GM12878 (cell line): ENCODE data around the gene C1orf50. TPM values are rescaled to one million over a fixed set of nuclear protein-coding genes. Genes with fewer than 3 reads are reported as not detected.
A peak's percentile ranks its signal among the peaks of the same experiment; 100 is the strongest.

Source experiments
- ATF3 ChIP-seq: IDR thresholded peaks from 2 replicates; pipeline ENCODE4 v1.6.1; 2011; ENCODE audit warnings: low read depth, mild to moderate bottlenecking, low read length, moderate library complexity, borderline replicate concordance; ENCODE audit errors: extremely low read depth
- BACH1 ChIP-seq: fragments of 450-650 bp; IDR thresholded peaks from 2 replicates; pipeline ENCODE4 v1.6.1; 2017; ENCODE audit warnings: mild to moderate bottlenecking, borderline replicate concordance
- BHLHE40 ChIP-seq, 2 experiments: fragments of 450-650 bp in 1 of 2; IDR thresholded peaks; 2 replicates each; pipeline ENCODE4 v1.6.1; 2011 to 2017; ENCODE audit warnings: low read depth in 2 of 2, borderline replicate concordance in 1 of 2, improper control_type of control experiment in 1 of 2, low read length in 1 of 2, mild to moderate bottlenecking in 1 of 2
- CUX1 ChIP-seq: IDR thresholded peaks from 2 replicates; pipeline ENCODE4 v1.6.1; 2012; ENCODE audit warnings: improper control_type of control experiment, low read depth, low read length; ENCODE audit not compliant: insufficient replicate concordance
- ETV6 ChIP-seq, 2 experiments: fragments of 450-650 bp in 1 of 2; IDR thresholded peaks in 1 of 2; conservative IDR thresholded peaks in 1 of 2; 2 replicates each; pipeline ENCODE4 v1.6.1; 2014; ENCODE audit warnings: antibody characterized with exemption in 1 of 2, borderline replicate concordance in 1 of 2, low read depth in 1 of 2, mild to moderate bottlenecking in 1 of 2, moderate library complexity in 1 of 2
- HDAC6 ChIP-seq: fragments of 200-600 bp; sonication (generic); IDR thresholded peaks from one replicate; pipeline ENCODE4 v1.8.0; 2017; ENCODE audit warnings: antibody characterized with exemption; ENCODE audit not compliant: unreplicated experiment
- JUND ChIP-seq: IDR thresholded peaks from 2 replicates; pipeline ENCODE4 v1.6.1; 2012; ENCODE audit warnings: low read depth, mild to moderate bottlenecking, low read length, improper control_type of control experiment, moderate library complexity
- MAX ChIP-seq: IDR thresholded peaks from 2 replicates; pipeline ENCODE4 v1.6.1; 2012; ENCODE audit warnings: low read depth, low read length, improper control_type of control experiment
- MEF2B ChIP-seq: fragments of 450-650 bp; IDR thresholded peaks from 2 replicates; pipeline ENCODE4 v1.6.1; 2018; ENCODE audit warnings: mild to moderate bottlenecking, moderate library complexity; ENCODE audit not compliant: partially characterized antibody, poor library complexity, severe bottlenecking
- NBN ChIP-seq: fragments of 450-650 bp; IDR thresholded peaks from 2 replicates; pipeline ENCODE4 v1.6.1; 2016
- PAX5 ChIP-seq: IDR thresholded peaks from 2 replicates; pipeline ENCODE4 v1.6.1; 2011; ENCODE audit warnings: low read depth, low read length, borderline replicate concordance
- PKNOX1 ChIP-seq: fragments of 450-650 bp; IDR thresholded peaks from 2 replicates; pipeline ENCODE4 v1.6.1; 2016; ENCODE audit warnings: mild to moderate bottlenecking
- PML ChIP-seq: IDR thresholded peaks from 2 replicates; pipeline ENCODE4 v1.6.1; 2012; ENCODE audit warnings: low read length, inconsistent platforms
- POLR2A ChIP-seq: IDR thresholded peaks from 2 replicates; pipeline ENCODE4 v1.6.1; 2011; ENCODE audit warnings: low read depth, mild to moderate bottlenecking, low read length
- RB1 ChIP-seq: fragments of 450-650 bp; formaldehyde crosslinking; IDR thresholded peaks from 2 replicates; pipeline ENCODE4 v1.6.1; 2017; ENCODE audit warnings: mild to moderate bottlenecking, borderline replicate concordance
- RELA ChIP-seq: fragments of 450-650 bp; IDR thresholded peaks from 2 replicates; pipeline ENCODE4 v1.8.0; 2014; ENCODE audit warnings: borderline replicate concordance; ENCODE audit not compliant: partially characterized antibody
- SMAD5 ChIP-seq: IDR thresholded peaks from 2 replicates; pipeline ENCODE4 v1.6.1; 2016; ENCODE audit warnings: antibody characterized with exemption, low read depth
- SP1 ChIP-seq: IDR thresholded peaks from one replicate; pipeline ENCODE4 v1.6.1; 2011; ENCODE audit warnings: low read depth, low read length
- TAF1 ChIP-seq: IDR thresholded peaks from 2 replicates; pipeline ENCODE4 v1.6.1; 2011; ENCODE audit warnings: mild to moderate bottlenecking, low read depth, low read length, borderline replicate concordance
- ZNF207 ChIP-seq: fragments of 450-650 bp; IDR thresholded peaks from 2 replicates; pipeline ENCODE4 v1.6.1; 2014; ENCODE audit warnings: antibody characterized with exemption, mild to moderate bottlenecking, borderline replicate concordance
- ZNF24 ChIP-seq: fragments of 450-650 bp; IDR thresholded peaks from 2 replicates; pipeline ENCODE4 v1.6.1; 2017; ENCODE audit warnings: antibody characterized with exemption, mild to moderate bottlenecking
- polyA plus RNA-seq, 11 experiments: library from polyadenylated mRNA; depleted of rRNA in 4 of 11; unstranded in 6 of 11; stranded (reverse) in 5 of 11; fragments of >200 nt; fragmentation: Nextera tagmentation in 4 of 11; fragmentation: Illumina TruSeq in 1 of 11; extraction: Ambion mirVana in 4 of 11; extraction: Trizol in 1 of 11; gene quantifications; 1 replicate in 1 of 11; 2 replicates in 10 of 11; pipeline versions ENCODE4 v1.2.1 to v1.2.3, GENCODE V29; 2011 to 2016; ENCODE audit warnings: inconsistent platforms in 2 of 11, missing spikeins in 2 of 11, low read depth in 1 of 11
- total RNA-seq, 4 experiments: library from RNA; depleted of rRNA in 3 of 4; stranded (reverse); fragments of >200 nt in 3 of 4; fragmentation: Illumina TruSeq in 1 of 4; extraction: Trizol in 1 of 4; gene quantifications; 2 replicates each; pipeline versions ENCODE4 v1.2.1 to v1.2.3, GENCODE V29; 2013 to 2021

Gene C1orf50
- total and polyA plus RNA-seq, 10 of the 15 experiments (the other 5 are each of a cell fraction or from before 2014, with no cell fraction given) = 1.2 to 10.7 (median 6.7) TPM

GRCh38 chr1:42766741-42767509, at the start of gene C1orf50, which contains the start of gene P3H1 (continued):
- TF ChIP-seq SMAD5 (peak; percentile 84; the same call in 1 of the 2 replicates), ETV6 (conservative IDR thresholded peaks at IDR 0.05 in 1 of 2, IDR thresholded peaks at IDR 0.05 in 1 of 2; ENCODE audit: borderline replicate concordance in 1 of 2, low read depth in 1 of 2) (no peak), ZNF207 (peak; percentile 47; the same call in 1 of the 2 replicates), PAX5 (0 out of 2 replicates have a peak, but pooled peaks have one; percentile 4), NBN (peak; percentile 72; the same call in 1 of the 2 replicates), TAF1 (peak; percentile 71), RELA (peak; percentile 73), SP1 (peak; percentile 13), RB1 (peak; percentile 69; the same call in 1 of the 2 replicates), MEF2B (no peak), POLR2A (peak; percentile 99), CUX1 (no peak), PKNOX1 (peak; percentile 88), MAX (peak; percentile 23; the same call in 1 of the 2 replicates), JUND (0 out of 2 replicates have a peak, but pooled peaks have one; percentile 21), ATF3 (no peak), PML (peak; percentile 95), BHLHE40 (IDR thresholded peaks at IDR 0.05; ENCODE audit: borderline replicate concordance in 1 of 2, low read depth in 2 of 2, low read length in 1 of 2) (peak; percentile 13 to 44; a peak in 1 of 4 replicates), BACH1 (peak; percentile 59), HDAC6 (no peak), ZNF24 (no peak)
